HG02840 (cell line): ENCODE data around the gene CUL1.
A peak's percentile ranks its signal among the peaks of the same experiment; 100 is the strongest.

ENCODE experiments used
- ATAC-seq: cut with Tn5 transposase; IDR thresholded peaks from one replicate; pipeline ENCODE4 v1.9.1; 2021; ENCODE audit warnings: mild to moderate bottlenecking, moderate library complexity, moderate number of reproducible peaks; ENCODE audit not compliant: unreplicated experiment, low FRiP score

The CUL1 gene

GRCh38 chr7:148750442-148751355 lies 52.0 kb downstream of the CUL1 start:
- no peak for ATAC-seq

- ATAC-seq = no peak
Observed at GRCh38 chr7:148753224-148753623, 54.5 kb downstream of the CUL1 start.

- ATAC-seq = no peak
Observed at GRCh38 chr7:148754912-148755311, 56.2 kb downstream of the CUL1 start.

- ATAC-seq = no peak
Observed at GRCh38 chr7:148761499-148762278, 63.0 kb downstream of the CUL1 start.

GRCh38 chr7:148763622-148764021 lies 64.9 kb downstream of the CUL1 start:
- no peak for ATAC-seq

- no peak for ATAC-seq
Observed at GRCh38 chr7:148770004-148770403, 71.3 kb downstream of the CUL1 start.

GRCh38 chr7:148772297-148773089 lies 73.8 kb downstream of the CUL1 start:
- ATAC-seq = no peak

GRCh38 chr7:148773334-148773733 lies 74.6 kb downstream of the CUL1 start:
- peak; percentile 58 for ATAC-seq

GRCh38 chr7:148774471-148774870 lies 75.8 kb downstream of the CUL1 start:
- ATAC-seq = no peak

- ATAC-seq = no peak
Observed at GRCh38 chr7:148782757-148783456, 84.2 kb downstream of the CUL1 start.

- no peak for ATAC-seq
Observed at GRCh38 chr7:148783801-148784527, 85.3 kb downstream of the CUL1 start.

GRCh38 chr7:148787571-148788295 lies 89.0 kb downstream of the CUL1 start:
- ATAC-seq = no peak

- no peak for ATAC-seq
Observed at GRCh38 chr7:148789220-148789619, 90.5 kb downstream of the CUL1 start.

- ATAC-seq = no peak
Observed at GRCh38 chr7:148790131-148790726, 91.5 kb downstream of the CUL1 start.

- ATAC-seq = no peak
Observed at GRCh38 chr7:148790850-148791249, 92.1 kb downstream of the CUL1 start.

- ATAC-seq = no peak
Observed at GRCh38 chr7:148791546-148791945, 92.8 kb downstream of the CUL1 start.

GRCh38 chr7:148793590-148793989 lies 94.9 kb downstream of the CUL1 start:
- ATAC-seq = no peak

- no peak for ATAC-seq
Observed at GRCh38 chr7:148794476-148794875, 95.8 kb downstream of the CUL1 start.
